GM12875 (cell line): ENCODE data around the gene ENO2.
"Not testable (repeated sequence)": the region's sequence is repeated elsewhere in the genome, so short reads cannot be mapped to it uniquely, and the experiment has no call there.

Experiments used
- H3K4me3 ChIP-seq: one replicate; pipeline ENCODE4 v1.5.1; 2011; ENCODE audit warnings: low read depth, low read length, control low read depth
- TF ChIP-seq, protein P1 (sequence below): IDR thresholded peaks from 2 replicates; pipeline ENCODE4 v1.5.1; 2011; ENCODE audit warnings: low read depth, mild to moderate bottlenecking, control low read depth, inconsistent platforms, low read length, moderate library complexity, borderline replicate concordance; ENCODE audit not compliant: insufficient read depth

The ENO2 gene

DNA sequence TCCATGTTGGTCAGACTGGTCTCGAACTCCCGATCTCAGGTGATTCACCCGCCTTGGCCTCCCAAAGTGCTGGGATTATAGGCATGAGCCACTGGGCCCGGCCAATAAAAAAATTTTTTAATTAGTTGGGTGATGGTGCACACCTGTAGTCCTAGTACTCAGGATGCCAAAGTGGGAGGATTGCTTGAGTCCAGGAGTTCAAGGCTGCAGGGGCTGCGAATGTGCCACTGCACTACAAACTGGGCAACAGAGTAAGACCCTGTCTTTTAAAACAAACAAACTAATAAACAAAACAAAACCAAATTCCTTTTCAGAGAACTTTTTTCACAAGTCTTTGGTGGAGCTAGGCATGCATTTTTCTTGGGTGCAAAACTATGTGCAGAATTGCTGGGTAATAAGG is 31.1 kb upstream of the ENO2 start:
- TF ChIP-seq, protein P1, sequence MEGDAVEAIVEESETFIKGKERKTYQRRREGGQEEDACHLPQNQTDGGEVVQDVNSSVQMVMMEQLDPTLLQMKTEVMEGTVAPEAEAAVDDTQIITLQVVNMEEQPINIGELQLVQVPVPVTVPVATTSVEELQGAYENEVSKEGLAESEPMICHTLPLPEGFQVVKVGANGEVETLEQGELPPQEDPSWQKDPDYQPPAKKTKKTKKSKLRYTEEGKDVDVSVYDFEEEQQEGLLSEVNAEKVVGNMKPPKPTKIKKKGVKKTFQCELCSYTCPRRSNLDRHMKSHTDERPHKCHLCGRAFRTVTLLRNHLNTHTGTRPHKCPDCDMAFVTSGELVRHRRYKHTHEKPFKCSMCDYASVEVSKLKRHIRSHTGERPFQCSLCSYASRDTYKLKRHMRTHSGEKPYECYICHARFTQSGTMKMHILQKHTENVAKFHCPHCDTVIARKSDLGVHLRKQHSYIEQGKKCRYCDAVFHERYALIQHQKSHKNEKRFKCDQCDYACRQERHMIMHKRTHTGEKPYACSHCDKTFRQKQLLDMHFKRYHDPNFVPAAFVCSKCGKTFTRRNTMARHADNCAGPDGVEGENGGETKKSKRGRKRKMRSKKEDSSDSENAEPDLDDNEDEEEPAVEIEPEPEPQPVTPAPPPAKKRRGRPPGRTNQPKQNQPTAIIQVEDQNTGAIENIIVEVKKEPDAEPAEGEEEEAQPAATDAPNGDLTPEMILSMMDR: no peak

GRCh38 chr12:6883683-6884082 is 30.7 kb upstream of the ENO2 start:
- H3K4me3 ChIP-seq: no peak overlapping the region
- TF ChIP-seq, protein P1: no peak

More for the DNA sequence above, 31.1 kb upstream of the ENO2 start:
- no peak overlapping the region for H3K4me3 ChIP-seq

DNA sequence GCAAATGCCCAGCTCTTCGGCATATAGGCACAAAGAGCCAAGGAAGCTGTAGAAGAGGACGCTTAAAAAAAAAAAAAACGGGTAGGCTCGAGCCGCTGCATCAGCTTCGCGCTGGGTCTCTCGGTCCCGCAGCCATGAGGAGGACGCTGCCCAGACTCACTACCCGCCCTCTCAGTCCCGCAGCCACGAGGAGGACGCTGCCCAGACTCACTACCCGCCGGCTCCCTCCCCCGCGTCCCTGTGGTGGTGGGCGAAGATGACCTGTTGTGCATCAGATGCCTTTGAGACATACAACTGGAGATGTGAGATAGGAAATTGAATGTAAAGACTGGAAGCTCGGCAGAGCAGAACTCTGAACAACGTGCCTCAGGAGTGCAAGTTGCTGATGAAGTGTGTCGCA is 29.8 kb upstream of the ENO2 start:
- no peak overlapping the region for H3K4me3 ChIP-seq
- TF ChIP-seq, protein P1: no peak

GRCh38 chr12:6886206-6886999 is 28.0 kb upstream of the ENO2 start:
- H3K4me3 ChIP-seq: not testable (repeated sequence)

DNA sequence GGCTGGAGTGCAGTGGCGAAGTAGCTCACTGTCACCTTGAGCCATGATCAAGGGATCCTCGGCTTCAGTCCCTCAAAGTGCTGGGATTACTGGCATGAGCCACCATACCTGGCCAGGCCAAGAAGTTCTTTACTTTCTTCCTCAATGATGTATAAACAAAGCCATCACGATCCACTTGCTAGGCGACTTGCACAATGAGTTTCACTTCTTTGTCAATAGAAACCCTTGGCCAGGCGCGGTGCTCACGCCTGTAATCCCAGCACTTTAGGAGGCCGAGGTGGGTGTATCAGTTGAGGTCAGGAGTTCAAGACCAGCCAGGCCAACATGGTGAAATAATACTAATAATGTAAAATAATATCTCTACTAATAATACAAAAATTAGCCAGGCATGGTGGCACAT is 26.9 kb upstream of the ENO2 start:
- H3K4me3 ChIP-seq: no peak overlapping the region
- TF ChIP-seq, protein P1: no peak

- TF ChIP-seq, protein P1: no peak
- no peak overlapping the region for H3K4me3 ChIP-seq
Observed at GRCh38 chr12:6888360-6888759, 26.0 kb upstream of the ENO2 start.

GRCh38 chr12:6888794-6889193 is 25.6 kb upstream of the ENO2 start:
- not testable (repeated sequence) for H3K4me3 ChIP-seq

GRCh38 chr12:6889775-6890573 is 24.4 kb upstream of the ENO2 start:
- H3K4me3 ChIP-seq: not testable (repeated sequence)
